Ishikawa (cell line): ENCODE results near the gene FNDC8.

Experiments used
- CEBPB ChIP-seq: IDR thresholded peaks from 2 replicates; pipeline ENCODE4 v1.6.1; 2012
- CREB1 ChIP-seq: IDR thresholded peaks from 2 replicates; pipeline ENCODE4 v1.6.1; 2012; ENCODE audit warnings: low read depth
- EGR1 ChIP-seq: IDR thresholded peaks from 2 replicates; pipeline ENCODE4 v1.6.1; 2012
- EP300 ChIP-seq: IDR thresholded peaks from 2 replicates; pipeline ENCODE4 v1.6.1; 2012; ENCODE audit warnings: borderline replicate concordance
- FOXM1 ChIP-seq: IDR thresholded peaks from 2 replicates; pipeline ENCODE4 v1.6.1; 2012; ENCODE audit warnings: low read depth, borderline replicate concordance
- NFIC ChIP-seq: IDR thresholded peaks from 2 replicates; pipeline ENCODE4 v1.6.1; 2012
- RAD21 ChIP-seq: IDR thresholded peaks from 2 replicates; pipeline ENCODE4 v1.6.1; 2012; ENCODE audit warnings: low read depth
- TAF1 ChIP-seq: IDR thresholded peaks from 2 replicates; pipeline ENCODE4 v1.6.1; 2012; ENCODE audit warnings: low read depth, mild to moderate bottlenecking
- TCF12 ChIP-seq: IDR thresholded peaks from 2 replicates; pipeline ENCODE4 v1.6.1; 2012; ENCODE audit warnings: low read depth
- TEAD4 ChIP-seq: IDR thresholded peaks from 2 replicates; pipeline ENCODE4 v1.6.1; 2012
- YY1 ChIP-seq: IDR thresholded peaks from 2 replicates; pipeline ENCODE4 v1.6.1; 2012; ENCODE audit warnings: low read depth
- ZBTB7A ChIP-seq: IDR thresholded peaks from 2 replicates; pipeline ENCODE4 v1.6.1; 2012; ENCODE audit warnings: low read depth
- TF ChIP-seq, protein P1 (sequence below): IDR thresholded peaks from 2 replicates; pipeline ENCODE4 v1.6.1; 2012
- TF ChIP-seq, protein P2 (sequence below): IDR thresholded peaks from 2 replicates; pipeline ENCODE4 v1.6.1; 2012; ENCODE audit warnings: low read depth, mild to moderate bottlenecking

DNA sequence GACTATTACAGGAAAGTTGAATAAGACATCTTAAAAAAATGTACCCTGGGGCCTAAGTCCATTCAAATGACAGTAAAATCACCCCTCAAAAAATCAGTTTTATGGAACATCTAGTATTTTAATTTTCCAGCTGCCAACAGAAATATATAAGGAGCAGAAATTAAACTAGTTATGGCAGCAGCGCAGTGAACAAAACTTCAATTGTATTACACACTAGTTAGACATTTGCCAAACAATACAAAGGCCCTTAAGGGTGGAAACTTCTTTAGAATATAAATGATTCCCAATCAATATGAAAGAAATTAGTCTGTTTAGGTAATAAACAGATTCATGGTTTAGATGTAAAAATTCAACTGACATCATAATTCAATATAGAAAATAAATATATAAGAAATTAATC, 39.8 kb upstream of the FNDC8 start:
- TF ChIP-seq EP300 (no peak), FOXM1 (no peak), TAF1 (no peak), CEBPB (no peak), YY1 (no peak), RAD21 (no peak), CREB1 (no peak), EGR1 (no peak), TCF12 (no peak), ZBTB7A (no peak), NFIC (no peak), TEAD4 (no peak)
- TF ChIP-seq, protein P1, sequence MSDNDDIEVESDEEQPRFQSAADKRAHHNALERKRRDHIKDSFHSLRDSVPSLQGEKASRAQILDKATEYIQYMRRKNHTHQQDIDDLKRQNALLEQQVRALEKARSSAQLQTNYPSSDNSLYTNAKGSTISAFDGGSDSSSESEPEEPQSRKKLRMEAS: no peak
- TF ChIP-seq, protein P2, sequence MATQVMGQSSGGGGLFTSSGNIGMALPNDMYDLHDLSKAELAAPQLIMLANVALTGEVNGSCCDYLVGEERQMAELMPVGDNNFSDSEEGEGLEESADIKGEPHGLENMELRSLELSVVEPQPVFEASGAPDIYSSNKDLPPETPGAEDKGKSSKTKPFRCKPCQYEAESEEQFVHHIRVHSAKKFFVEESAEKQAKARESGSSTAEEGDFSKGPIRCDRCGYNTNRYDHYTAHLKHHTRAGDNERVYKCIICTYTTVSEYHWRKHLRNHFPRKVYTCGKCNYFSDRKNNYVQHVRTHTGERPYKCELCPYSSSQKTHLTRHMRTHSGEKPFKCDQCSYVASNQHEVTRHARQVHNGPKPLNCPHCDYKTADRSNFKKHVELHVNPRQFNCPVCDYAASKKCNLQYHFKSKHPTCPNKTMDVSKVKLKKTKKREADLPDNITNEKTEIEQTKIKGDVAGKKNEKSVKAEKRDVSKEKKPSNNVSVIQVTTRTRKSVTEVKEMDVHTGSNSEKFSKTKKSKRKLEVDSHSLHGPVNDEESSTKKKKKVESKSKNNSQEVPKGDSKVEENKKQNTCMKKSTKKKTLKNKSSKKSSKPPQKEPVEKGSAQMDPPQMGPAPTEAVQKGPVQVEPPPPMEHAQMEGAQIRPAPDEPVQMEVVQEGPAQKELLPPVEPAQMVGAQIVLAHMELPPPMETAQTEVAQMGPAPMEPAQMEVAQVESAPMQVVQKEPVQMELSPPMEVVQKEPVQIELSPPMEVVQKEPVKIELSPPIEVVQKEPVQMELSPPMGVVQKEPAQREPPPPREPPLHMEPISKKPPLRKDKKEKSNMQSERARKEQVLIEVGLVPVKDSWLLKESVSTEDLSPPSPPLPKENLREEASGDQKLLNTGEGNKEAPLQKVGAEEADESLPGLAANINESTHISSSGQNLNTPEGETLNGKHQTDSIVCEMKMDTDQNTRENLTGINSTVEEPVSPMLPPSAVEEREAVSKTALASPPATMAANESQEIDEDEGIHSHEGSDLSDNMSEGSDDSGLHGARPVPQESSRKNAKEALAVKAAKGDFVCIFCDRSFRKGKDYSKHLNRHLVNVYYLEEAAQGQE: no peak
